HG02610 (cell line): Measurements from ENCODE around the gene PNMA1.
"Not testable (repeated sequence)": the region's sequence is repeated elsewhere in the genome, so short reads cannot be mapped to it uniquely, and the experiment has no call there.

Experiments
- ATAC-seq: cut with Tn5 transposase; IDR thresholded peaks from one replicate; pipeline ENCODE4 v1.9.1; 2021; ENCODE audit warnings: mild to moderate bottlenecking, moderate library complexity; ENCODE audit not compliant: unreplicated experiment

The PNMA1 gene

DNA sequence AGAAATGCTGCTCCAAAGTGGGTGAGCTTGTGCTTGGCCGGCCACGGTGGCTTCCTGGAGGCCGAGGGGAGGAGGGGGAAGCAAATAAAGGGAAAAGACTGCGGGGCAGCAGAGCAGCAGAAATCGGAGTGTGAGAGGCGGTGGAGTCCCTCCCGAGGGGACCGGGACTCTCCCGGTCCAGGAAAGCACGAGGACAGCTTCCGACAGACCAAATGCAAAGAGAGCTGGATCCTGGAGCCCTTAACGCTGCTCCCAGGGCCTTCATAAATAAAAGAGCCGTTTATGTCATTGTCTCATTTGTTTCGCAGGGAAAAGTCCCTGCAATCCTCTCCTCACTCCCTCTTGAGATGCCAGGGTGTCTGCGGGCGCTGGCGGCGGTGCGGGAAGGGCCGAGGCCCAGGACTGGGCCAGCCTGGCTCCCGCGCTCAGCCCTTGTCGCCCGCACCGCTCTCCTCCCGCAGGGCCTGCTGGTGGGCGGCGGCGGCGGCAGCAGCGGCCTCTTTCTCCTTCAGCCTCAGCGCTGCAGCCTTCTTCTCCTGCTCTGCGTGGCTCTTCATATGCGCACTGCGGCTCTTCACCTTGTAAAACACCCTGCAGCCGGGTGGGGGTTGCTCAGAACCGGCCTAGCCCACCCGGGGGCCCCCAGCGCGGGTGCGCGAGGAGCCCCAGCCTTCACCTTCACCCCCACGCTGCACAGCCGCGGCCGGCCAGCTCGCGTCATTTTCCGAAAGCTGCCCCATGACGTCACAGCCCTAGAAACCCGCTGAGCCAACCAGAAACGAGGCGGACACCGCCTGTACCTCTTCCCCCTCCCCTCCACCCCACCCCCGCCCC lies 4.5 kb upstream of the PNMA1 start:
- ATAC-seq, result no peak

- no peak for ATAC-seq
These were observed 3.7 kb upstream of the PNMA1 start for GRCh38 chr14:73717711-73718417.

DNA sequence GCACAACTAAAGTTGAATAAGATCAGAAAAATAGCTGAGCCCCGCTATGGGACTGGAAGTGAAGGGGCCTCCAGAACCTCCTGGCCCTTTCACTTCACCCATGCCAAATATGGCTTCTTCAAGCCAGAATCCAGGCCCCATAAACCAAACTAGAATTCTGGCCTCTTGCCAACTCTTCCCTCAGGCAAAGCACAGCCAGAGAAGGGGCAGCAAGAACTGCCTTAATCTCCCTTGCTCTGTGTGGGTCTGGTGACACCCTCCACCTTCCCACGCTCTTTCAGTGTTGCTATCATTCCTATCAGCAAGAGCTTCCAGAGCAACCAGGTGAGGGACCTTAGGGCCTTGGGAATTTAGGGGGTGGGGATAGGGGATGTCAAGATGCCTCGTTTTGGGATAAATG lies 3.1 kb upstream of the PNMA1 start:
- no peak for ATAC-seq

- ATAC-seq, result no peak
These were observed 1.5 kb upstream of the PNMA1 start for GRCh38 chr14:73715707-73716106.

DNA sequence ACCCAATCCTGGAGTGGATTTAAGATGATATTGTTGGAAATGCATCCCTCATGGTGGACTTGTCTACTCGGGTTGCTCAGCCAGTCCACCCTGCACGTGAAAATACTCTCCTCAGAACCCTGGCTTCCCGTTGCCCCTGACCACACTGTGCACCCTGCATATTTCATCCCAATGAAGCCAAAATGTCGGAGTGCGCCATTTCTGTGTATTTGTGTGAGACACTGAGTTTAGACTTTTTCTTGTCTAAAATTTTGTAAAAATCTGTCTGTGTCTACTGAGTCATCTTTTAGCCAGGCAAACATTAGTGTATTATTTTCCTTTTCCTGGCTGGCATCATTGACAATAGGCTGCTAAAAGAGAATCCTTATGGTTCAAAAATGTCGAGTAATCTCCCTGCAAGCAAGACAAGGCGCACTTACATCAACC lies 485 bp upstream of the PNMA1 start:
- no peak for ATAC-seq

DNA sequence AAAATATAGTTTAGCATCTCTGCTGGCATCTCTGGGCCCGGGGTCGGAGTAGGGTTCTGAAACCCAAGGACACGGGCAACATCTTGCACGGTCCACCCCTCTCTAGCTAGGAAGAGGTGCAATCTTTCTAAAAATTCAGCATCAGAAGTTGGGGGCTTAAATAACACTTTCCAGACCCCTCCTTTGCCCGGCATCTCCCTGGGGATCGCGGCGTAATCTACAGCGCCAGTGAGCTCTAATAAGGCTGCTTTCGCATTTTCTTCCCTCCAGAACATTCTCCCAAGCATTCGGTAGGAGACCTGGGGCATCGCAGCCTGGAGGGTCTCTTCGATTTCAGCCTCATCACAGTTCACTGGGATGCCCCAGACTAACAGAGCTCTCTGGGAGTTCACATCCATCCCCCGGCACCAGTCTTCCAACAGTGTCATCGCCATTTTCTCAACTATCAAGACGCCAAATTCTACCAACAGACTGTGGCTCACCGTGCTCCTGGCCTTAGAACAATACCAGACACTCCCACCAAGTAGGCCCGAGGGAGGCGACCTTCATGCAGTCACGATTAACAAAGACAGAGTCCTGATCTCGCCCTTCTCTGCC lies 880 bp downstream of the PNMA1 start:
- ATAC-seq, result no peak

DNA sequence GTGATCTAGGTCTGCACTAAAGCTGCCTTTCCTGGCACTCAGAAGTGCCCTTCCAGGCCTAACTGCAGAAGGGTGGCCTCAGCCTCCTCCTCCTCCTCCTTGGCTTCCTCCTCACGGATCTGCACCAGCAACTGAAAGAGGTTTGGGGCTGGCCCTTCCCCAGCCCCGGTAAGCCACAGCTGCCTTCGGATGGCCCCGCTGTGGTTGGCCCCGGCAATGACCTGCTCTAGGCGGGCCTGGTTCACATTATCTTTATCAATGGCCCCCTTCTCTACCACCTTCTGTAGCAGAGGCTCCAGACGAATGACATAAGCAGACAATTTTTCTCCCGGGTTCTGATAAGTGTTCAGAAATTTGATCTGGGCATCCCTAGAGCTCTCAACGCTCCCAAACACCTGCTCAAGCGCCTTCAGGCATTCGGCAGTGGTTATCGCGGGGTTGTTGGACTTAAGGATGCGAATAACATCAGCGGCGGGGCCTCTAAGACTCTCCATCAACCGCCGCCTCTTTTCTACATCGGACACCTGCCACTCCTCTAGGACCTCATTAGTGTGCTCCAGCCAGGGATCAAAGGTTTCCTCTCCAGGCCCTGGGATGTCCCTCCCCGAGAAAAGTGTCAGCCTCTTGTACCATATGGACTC lies 1.5 kb downstream of the PNMA1 start:
- peak; percentile 37 for ATAC-seq

DNA sequence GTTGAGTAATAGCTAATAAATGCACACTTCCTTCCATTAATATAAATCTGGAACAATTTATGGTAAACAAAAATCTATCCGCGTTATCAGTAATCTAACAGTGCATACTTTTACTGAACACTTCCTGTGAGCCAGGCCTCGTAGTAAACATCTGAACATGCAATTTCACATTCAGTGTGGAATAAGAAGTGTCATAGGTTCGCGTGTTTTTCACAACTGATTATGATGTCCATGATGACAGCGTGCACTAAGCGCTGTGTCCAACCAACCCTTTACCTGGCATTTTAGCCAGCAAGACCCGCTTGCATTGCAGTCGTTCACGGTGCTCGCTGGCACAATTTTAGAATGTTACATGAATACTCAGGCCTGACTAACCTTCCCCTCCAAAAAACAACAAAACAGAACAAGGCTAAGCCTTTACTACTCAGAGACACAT lies 2.1 kb downstream of the PNMA1 start:
- ATAC-seq, result no peak

DNA sequence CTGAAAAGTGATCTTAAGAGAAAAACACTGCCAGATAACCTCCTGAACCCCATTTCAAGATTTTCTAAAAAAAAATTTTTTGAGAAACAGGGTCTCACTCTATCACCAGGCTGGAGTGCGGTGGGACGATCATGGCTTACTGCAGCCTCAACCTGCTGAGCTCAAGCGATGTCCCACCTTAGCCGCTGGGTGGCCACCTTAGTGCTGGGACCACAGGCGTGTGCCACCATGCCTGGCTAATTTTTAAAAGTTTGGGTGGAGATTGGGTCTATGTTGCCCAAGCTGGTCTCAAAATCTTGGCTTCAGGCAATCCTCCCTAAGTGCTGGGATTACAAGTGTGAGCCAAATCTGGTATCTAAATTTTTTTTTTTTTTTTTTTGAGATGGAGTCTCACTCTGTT lies 3.4 kb downstream of the PNMA1 start:
- no peak for ATAC-seq

DNA sequence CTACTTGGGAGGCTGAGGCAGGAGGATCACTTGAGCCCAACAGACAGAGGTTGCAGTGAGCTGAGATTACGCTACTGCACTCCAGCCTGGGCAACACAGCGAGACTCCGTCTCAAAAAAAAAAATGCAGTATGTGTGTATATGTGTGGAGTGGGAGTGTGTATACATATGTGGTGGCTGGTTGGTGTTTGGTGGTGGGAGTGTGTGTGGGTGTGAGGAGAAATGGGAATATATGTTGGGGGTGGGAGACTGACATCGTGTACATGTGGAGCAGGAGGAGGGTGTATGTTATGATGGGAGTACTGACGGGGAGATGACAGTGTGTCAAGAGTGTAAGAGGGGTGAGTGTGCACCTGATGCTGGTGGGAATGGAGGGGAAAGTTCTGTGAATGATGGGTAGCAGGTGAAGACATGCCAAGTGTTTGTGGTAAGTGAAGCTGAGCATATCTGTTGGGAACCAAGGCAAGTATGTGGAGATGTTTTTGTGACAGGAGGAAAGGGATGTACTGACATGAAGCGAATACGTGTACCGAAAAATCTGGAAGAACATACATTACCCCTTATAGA lies 4.2 kb downstream of the PNMA1 start:
- no peak for ATAC-seq

DNA sequence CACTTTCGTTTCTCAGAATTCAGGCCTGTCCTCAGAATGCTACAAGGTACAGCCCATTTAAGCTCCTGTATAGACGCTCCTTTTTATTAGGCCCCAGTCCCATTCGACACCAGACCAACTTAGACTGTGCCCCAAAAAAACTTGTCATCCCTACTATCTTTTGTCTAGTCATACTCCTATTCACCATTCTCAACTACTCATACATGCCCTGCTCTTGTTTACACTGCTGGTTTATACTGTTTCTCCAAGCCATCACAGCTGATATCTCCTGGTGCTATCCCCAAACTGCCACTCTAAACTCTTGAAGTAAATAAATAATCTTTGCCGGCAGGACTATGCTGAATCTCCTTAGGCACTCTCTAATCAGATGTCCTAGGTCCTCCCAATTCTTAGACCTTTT lies 6.1 kb downstream of the PNMA1 start:
- not testable (repeated sequence) for ATAC-seq

DNA sequence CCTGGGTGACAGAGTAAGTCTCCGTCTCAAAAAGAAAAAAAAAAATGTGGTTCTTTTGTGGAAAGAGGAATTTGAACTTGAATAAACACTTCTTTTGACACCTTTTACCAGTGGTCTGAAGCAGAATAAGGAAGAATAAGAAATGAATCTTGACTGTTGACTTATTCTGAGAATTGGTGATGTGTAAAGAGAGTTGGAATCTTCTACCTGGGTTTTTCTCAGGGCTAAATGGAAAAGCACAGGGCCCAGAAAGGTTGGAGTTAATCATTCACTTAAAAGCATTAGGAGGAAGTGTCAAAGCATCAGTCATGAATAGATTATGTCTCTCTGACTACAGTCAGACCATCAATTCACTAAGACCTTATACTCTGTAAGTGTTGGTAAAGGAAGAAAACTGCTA lies 13.9 kb downstream of the PNMA1 start:
- no peak for ATAC-seq

DNA sequence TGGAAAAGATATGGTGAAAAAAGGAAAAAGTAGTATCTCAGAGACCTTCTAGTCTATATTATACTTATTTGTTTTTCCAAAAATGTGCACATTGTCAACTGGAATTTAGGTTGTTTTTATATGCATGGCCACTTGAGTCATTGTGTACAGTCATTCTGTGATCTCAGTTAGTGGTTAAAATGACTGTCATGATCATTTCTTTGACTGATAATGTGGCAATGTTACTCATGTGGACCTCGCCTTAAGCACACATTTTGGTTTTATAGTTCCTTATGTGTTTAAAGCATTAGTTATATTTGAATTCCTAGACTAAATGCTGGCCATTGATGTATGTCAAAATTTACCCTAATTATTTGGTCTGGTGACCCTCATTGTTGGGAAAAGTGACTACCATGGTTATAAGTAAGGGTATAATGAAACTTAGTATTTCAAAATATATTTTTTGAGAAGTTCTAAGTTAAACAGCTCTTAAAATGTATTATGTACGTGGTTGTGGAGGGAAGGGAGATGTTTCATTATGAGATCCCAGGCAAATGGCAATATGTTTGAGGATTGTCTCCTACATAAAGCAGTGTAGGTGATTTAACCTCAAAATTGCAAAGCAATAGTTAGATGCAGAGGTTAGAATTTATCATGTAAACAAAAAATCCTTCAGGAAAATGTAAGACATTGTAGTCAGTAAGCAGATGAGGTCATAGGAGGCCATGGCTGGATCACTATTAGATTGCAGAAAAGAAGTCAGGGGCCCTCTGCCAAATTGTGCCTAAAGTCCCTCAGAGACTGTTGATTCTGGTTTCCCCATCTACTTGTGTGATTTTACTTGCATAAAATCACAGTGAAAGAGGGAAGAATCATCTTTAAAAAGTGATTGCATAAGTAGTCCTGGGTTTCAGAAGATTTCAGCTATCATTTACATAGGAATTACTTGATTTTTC lies 17.5 kb downstream of the PNMA1 start:
- ATAC-seq, result peak; percentile 84

DNA sequence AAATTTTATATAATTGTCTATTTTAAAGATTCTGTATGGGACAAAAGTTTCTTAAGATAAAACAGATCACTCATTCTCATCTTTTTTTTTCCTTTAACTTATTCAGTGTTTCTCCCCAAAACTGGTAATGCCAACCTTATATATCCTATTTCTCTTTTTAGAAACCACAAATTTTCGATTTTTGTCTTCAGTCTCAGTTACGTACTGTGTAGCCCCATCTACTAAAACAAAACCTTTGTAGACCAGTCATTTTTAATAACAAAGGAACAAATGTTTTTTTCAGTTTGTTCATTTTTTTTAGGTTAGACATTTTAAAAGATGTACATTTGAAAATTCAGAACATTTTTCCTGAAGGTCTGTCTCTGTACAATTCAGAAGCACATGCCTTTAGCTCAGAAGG lies 18.2 kb downstream of the PNMA1 start:
- peak; percentile 47 for ATAC-seq

GRCh38 chr14:73695082-73695481 lies 19.1 kb downstream of the PNMA1 start:
- no peak for ATAC-seq

GRCh38 chr14:73694083-73694482 lies 20.1 kb downstream of the PNMA1 start:
- ATAC-seq, result no peak

GRCh38 chr14:73686901-73687300 lies 27.3 kb downstream of the PNMA1 start:
- no peak for ATAC-seq

- no peak for ATAC-seq
These were observed 28.9 kb downstream of the PNMA1 start for GRCh38 chr14:73685328-73685727.

DNA sequence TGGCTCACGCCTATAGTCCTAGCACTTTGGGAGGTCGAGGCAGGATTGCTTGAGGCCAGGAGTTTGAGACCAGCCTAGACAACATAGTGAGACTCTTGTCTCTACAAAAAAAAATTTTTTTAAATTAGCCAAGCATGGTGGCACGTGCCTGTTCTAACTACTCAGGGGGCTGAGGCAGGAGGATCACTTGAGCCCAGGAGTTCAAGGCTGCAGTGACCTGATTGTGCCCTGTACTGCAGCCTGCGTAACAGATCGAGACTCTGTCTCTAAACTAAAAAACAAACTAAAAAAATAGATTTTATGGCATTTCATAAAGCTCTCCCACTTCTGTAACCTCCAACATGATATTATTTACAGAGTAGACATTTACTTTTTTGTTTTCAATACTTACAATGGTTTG lies 29.6 kb downstream of the PNMA1 start:
- ATAC-seq, result no peak

- ATAC-seq, result no peak
These were observed 33.4 kb downstream of the PNMA1 start for GRCh38 chr14:73680821-73681220.
